ENCODE data around the gene PLEKHA1. TPM values are rescaled to one million over a fixed set of nuclear protein-coding genes. Genes with fewer than 3 reads are reported as not detected.
A peak's percentile ranks its signal among the peaks of the same experiment; 100 is the strongest.

PLEKHA1 gene
- total and polyA plus RNA-seq, 2 experiments from 2014 or later: 25.8 to 36.6 TPM

GRCh38 chr10:122328676-122329075 lies 45.8 kb upstream of the PLEKHA1 start (continued):
- TF ChIP-seq EZH2 (IDR thresholded peaks at IDR 0.05; ENCODE audit: low read depth, unreplicated experiment): no peak
- TF ChIP-seq NANOG (IDR thresholded peaks at IDR 0.05; ENCODE audit: borderline replicate concordance): no peak
- no peak for TF ChIP-seq ETS1 (IDR thresholded peaks at IDR 0.05)
- no peak for TF ChIP-seq REST (IDR thresholded peaks at IDR 0.05; ENCODE audit: unreplicated experiment)
- TF ChIP-seq ZNF114 (CRISPR knock-in tag; IDR thresholded peaks at IDR 0.05): no peak

- H3K36me3 Mint-ChIP-seq (ENCODE audit: low read depth): no peaks in the 10 kb centered on the region
- H2AFZ ChIP-seq: peak overlapping the region; percentile 40; the same call in 1 of the 2 replicates
- ATAC-seq: no peak; the same call in 2 of the 3 replicates
- TF ChIP-seq EZH2phosphoT487 (IDR thresholded peaks at IDR 0.05; ENCODE audit: unreplicated experiment) (no peak), CREB1 (CRISPR knock-in tag; IDR thresholded peaks at IDR 0.05; ENCODE audit: low read depth) (no peak), REST (IDR thresholded peaks at IDR 0.05; ENCODE audit: unreplicated experiment) (no peak), JUNB (IDR thresholded peaks at IDR 0.05; ENCODE audit: unreplicated experiment) (no peak), ETS1 (IDR thresholded peaks at IDR 0.05) (no peak), STAT1 (IDR thresholded peaks at IDR 0.05; ENCODE audit: unreplicated experiment) (no peak), EZH2 (IDR thresholded peaks at IDR 0.05; ENCODE audit: low read depth, unreplicated experiment) (no peak), POLR2AphosphoS5 (IDR thresholded peaks at IDR 0.05; ENCODE audit: low read depth) (no peak), ZNF331 (CRISPR knock-in tag; IDR thresholded peaks at IDR 0.05; ENCODE audit: low read depth) (no peak), CTCF (conservative IDR thresholded peaks at IDR 0.05; ENCODE audit: low read depth in 2 of 2) (no peak), NANOG (IDR thresholded peaks at IDR 0.05; ENCODE audit: borderline replicate concordance) (no peak)
Observed at GRCh38 chr10:122329416-122329815, 45.1 kb upstream of the PLEKHA1 start.

More at GRCh38 chr10:122329416-122329815, 45.1 kb upstream of the PLEKHA1 start:
- no peak overlapping the region for H3K4me3 Mint-ChIP-seq
- Histone ChIP-seq H3K4me2 (no peak overlapping the region), H3K36me3 (ENCODE audit: insufficient read depth) (no peaks in the 10 kb centered on the region), H3K4me1 (ENCODE audit: insufficient read depth) (peaks cover 7% of the 10 kb centered on the region), H3F3A (replicated peaks; ENCODE audit: low read depth) (no peaks in the 10 kb centered on the region), H3K79me2 (replicated peaks; ENCODE audit: insufficient read depth) (no peaks in the 10 kb centered on the region), H3K9me2 (ENCODE audit: insufficient read depth) (0 out of 2 replicates have a peak, but pooled peaks cover 6% of the 10 kb centered on the region), H4K20me1 (replicated peaks; ENCODE audit: insufficient read depth) (no peaks in the 10 kb centered on the region), H3K27ac (ENCODE audit: low read depth) (no peak overlapping the region), H3K4me3 (no peak overlapping the region), H3K27me3 (ENCODE audit: insufficient read depth) (no peaks in the 10 kb centered on the region)
- H3K9me3 Mint-ChIP-seq: no peaks in the 10 kb centered on the region; the same call in 2 of the 3 replicates
- H3K27ac Mint-ChIP-seq: no peak overlapping the region
- peaks cover 4% of the 10 kb centered on the region for H3K27me3 Mint-ChIP-seq (ENCODE audit: insufficient read depth, low read depth, poor library complexity)
- DNase-seq (ENCODE audit: low spot score): no peak
- peaks cover 16% of the 10 kb centered on the region for H3K4me1 Mint-ChIP-seq
